ENCODE measurements around the gene FUT2. TPM values are rescaled to one million over a fixed set of nuclear protein-coding genes. Genes with fewer than 3 reads are reported as not detected.

Gene FUT2
- total RNA-seq, 1 experiment from 2014 or later = 12.5 TPM

DNA sequence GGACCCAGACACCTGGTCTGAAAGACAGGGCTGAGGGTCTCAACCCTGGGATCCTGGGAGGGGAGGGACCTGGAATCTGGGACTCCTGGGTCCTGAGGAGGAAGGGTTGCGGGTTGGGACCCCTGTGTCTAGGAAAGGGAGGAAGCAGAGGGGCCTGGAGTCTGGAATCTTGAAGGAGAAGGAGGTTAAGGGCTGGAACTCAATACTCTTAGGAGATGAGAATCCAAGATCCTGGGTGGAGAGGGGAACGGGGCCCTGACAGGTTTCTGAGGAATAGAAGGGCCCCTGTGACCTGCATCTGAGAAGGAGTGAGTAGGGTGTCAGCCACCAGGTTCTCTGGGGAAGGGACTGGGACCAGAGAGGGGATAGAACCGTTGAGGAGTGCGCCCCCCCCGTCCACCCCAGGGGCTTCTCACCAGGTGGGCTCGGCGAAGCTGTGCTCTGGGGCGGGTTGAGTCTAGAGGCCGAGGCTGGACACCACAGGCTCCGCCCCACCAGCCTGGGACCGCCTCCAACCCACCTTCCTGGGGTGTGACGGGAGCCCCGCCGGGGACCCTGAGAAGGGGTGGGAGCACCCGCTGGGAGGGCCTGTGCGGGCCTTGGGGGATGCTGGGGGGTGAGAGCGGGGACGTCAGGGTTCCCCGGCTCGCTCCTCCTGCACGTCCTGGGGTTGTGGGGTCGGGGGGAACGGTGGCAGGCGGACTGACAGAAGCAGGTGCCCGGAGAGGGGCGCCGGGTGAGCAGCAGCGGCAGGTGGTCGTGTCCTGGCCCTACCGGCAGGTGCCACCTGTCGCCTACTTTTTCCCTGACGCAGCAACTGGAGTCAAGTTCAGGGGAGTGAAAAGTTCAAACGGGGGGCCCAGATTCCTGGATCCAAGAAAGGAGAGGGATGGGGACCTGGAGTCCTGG lies 23.7 kb downstream of the FUT2 start, which contains the start of gene MAMSTR:
Gene MAMSTR (minus strand): TSS at position 463 of the 909 bp plus-strand sequence. CDS start 694 bp downstream, outside the sequence.
- H3K27ac ChIP-seq (ENCODE audit: low read depth, low read length) = peak within 1 kb of the TSS; percentile 33
- H3K9ac ChIP-seq (ENCODE audit: low read length) = peak within 1 kb of the TSS; percentile 60
- H3K9me2 ChIP-seq (ENCODE audit: insufficient read depth) = no peaks in the 10 kb centered on the region
- no peaks in the 10 kb centered on the region for H3K27me3 ChIP-seq (ENCODE audit: insufficient read depth, low read length)
- intact Hi-C loops (cut with micrococcal nuclease) = no loop called here
- BruUV-seq (replicated peaks) = no TSS peak
- no peaks in the 10 kb centered on the region for H4K20me1 ChIP-seq (ENCODE audit: insufficient read depth)
- ATAC-seq = no peak
- no peak for DNase-seq (ENCODE audit: low read depth, low spot score)
- ChIA-PET POLR2A (interaction anchor here (1.3 to 1.5 kb wide), 2 partner anchors 13 to 19 kb away, joined by 3 to 4 read pairs; no protein-coding TSS in a partner anchor), CTCF (no interaction called here), RAD21 (ENCODE audit: low non-redundant PET in 1 of 2, low total read pairs in 2 of 2, uncharacterized antibody in 2 of 2, unreplicated experiment in 2 of 2) (no interaction called here)
- no peaks in the 10 kb centered on the region for H3K36me3 ChIP-seq (ENCODE audit: control insufficient read depth in 1 of 2, insufficient read depth in 2 of 2, low read length in 2 of 2)
- no peaks in the 10 kb centered on the region for H3K79me2 ChIP-seq (ENCODE audit: insufficient read depth, low read length)
- peak within 1 kb of the TSS; percentile 52 to 58 for H3K4me3 ChIP-seq (replicated peaks in 1 of 2; ENCODE audit: low read depth in 1 of 2, low read length in 2 of 2)
- peak within 1 kb of the TSS; percentile 80 for H3K4me2 ChIP-seq (ENCODE audit: low read length)
- no peak for TF ChIP-seq SIN3A (IDR thresholded peaks at IDR 0.05; ENCODE audit: low read depth)
- no peak for TF ChIP-seq SRF (IDR thresholded peaks at IDR 0.05; ENCODE audit: low read depth)
- no peak for TF ChIP-seq RAD21 (IDR thresholded peaks at IDR 0.05; ENCODE audit: low read depth)
- no peak for TF ChIP-seq MAX (IDR thresholded peaks at IDR 0.05)
- TF ChIP-seq EGR1 (IDR thresholded peaks at IDR 0.05; ENCODE audit: low read depth) = no peak
- peaks cover 6 to 31% of the 10 kb centered on the region in 2 experiments for H3K4me1 ChIP-seq (ENCODE audit: control insufficient read depth in 1 of 2, insufficient read depth in 2 of 2, low read length in 2 of 2)
- H2AFZ ChIP-seq (ENCODE audit: low read depth, low read length, poor library complexity, severe bottlenecking) = peak within 1 kb of the TSS; percentile 50
- no peaks in the 10 kb centered on the region for H3K9me3 ChIP-seq (ENCODE audit: control insufficient read depth in 1 of 2, insufficient read depth in 1 of 2, low read depth in 1 of 2, low read length in 2 of 2)

DNA sequence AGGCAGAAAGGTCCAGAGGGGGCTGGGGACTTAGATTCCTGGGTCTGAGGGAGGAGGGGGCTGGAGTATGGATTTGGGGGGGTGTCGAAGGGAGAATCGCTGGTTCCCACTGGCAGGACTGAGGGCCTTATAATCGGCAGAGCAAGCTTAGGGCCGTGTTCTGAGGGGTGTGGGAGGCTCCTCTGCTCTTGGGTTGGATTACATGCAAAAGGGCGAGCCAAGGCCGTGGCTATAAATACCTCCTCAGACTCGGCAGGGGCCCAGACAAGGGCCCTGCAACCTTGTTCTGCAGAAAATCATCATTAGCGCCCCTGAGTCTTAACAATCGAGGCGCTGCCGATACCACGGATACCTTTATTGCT lies 24.5 kb downstream of the FUT2 start:
- no peaks in the 10 kb centered on the region for H3K9me2 ChIP-seq (ENCODE audit: insufficient read depth)
- peak overlapping the region; percentile 33 for H3K27ac ChIP-seq (ENCODE audit: low read depth, low read length)
- DNase-seq (ENCODE audit: low read depth, low spot score) (no peak), ATAC-seq (peak; percentile 15)
- no peaks in the 10 kb centered on the region for H3K79me2 ChIP-seq (ENCODE audit: insufficient read depth, low read length)
- TF ChIP-seq CBX3 (IDR thresholded peaks at IDR 0.05; ENCODE audit: low read depth) (no peak), ZFX (IDR thresholded peaks at IDR 0.05) (peak; percentile 26; the same call in 1 of the 2 replicates), ZNF274 (IDR thresholded peaks at IDR 0.05; ENCODE audit: low read depth, low read length) (no peak), JUND (IDR thresholded peaks at IDR 0.05) (no peak)
- POLR2A ChIA-PET = interaction anchor here (0.8 to 1.7 kb wide), 5 partner anchors 8 to 28 kb away, joined by 3 to 6 read pairs (median 3); no protein-coding TSS in a partner anchor
- peaks cover 2 to 31% of the 10 kb centered on the region in 2 experiments for H3K4me1 ChIP-seq (ENCODE audit: control insufficient read depth in 1 of 2, insufficient read depth in 2 of 2, low read length in 2 of 2)
- no peaks in the 10 kb centered on the region for H3K9me3 ChIP-seq (ENCODE audit: control insufficient read depth in 1 of 2, insufficient read depth in 1 of 2, low read depth in 1 of 2, low read length in 2 of 2)
- RAD21 ChIA-PET (ENCODE audit: low non-redundant PET in 1 of 2, low total read pairs in 2 of 2, uncharacterized antibody in 2 of 2, unreplicated experiment in 2 of 2) = no interaction called here
- H3K4me2 ChIP-seq (ENCODE audit: low read length) = peak overlapping the region; percentile 80
- H3K9ac ChIP-seq (ENCODE audit: low read length) = peak overlapping the region; percentile 60
- no peaks in the 10 kb centered on the region for H3K27me3 ChIP-seq (ENCODE audit: insufficient read depth, low read length)
- H3K4me3 ChIP-seq (replicated peaks in 1 of 2; ENCODE audit: low read depth in 1 of 2, low read length in 2 of 2) = peak overlapping the region; percentile 52 to 58
- no TSS peak for BruUV-seq (replicated peaks)
- H2AFZ ChIP-seq (ENCODE audit: low read depth, low read length, poor library complexity, severe bottlenecking) = no peak overlapping the region
- H4K20me1 ChIP-seq (ENCODE audit: insufficient read depth) = no peaks in the 10 kb centered on the region
- CTCF ChIA-PET = interaction anchor here (1.1 kb wide), 1 partner anchor 75 kb away, joined by 4 read pairs; no protein-coding TSS in a partner anchor
- intact Hi-C loops (cut with micrococcal nuclease) = no loop called here
- H3K36me3 ChIP-seq (ENCODE audit: control insufficient read depth in 1 of 2, insufficient read depth in 2 of 2, low read length in 2 of 2) = no peaks in the 10 kb centered on the region

Measured in HCT116 (cell line).